Bronchial epithelial cell (primary cell): ENCODE results near the gene RHOF. TPM values are rescaled to one million over a fixed set of nuclear protein-coding genes. Genes with fewer than 3 reads are reported as not detected.

Experiments used
- DNase-seq: peaks from one replicate; pipeline ENCODE4 v3.0.0-alpha.2; 2010; ENCODE audit warnings: low read depth
- FAIRE-seq: peaks from 2 replicates; lab custom pipeline; 2011; peaks lifted over from hg19 to GRCh38; lab: Jason Lieb, UNC
- H3K27me3 ChIP-seq: 2 replicates; pipeline ENCODE4 v1.5.1; 2011; ENCODE audit warnings: low read length; ENCODE audit not compliant: control insufficient read depth, insufficient read depth
- H3K36me3 ChIP-seq: 2 replicates; pipeline ENCODE4 v1.5.1; 2011; ENCODE audit warnings: low read length; ENCODE audit not compliant: control insufficient read depth, insufficient read depth
- H3K4me3 ChIP-seq: 2 replicates; pipeline ENCODE4 v1.5.1; 2011; ENCODE audit warnings: mild to moderate bottlenecking, low read depth, low read length, control low read depth
- CTCF ChIP-seq: IDR thresholded peaks from 2 replicates; pipeline ENCODE4 v1.5.1; 2011; ENCODE audit warnings: mild to moderate bottlenecking, moderate library complexity, low read length, control low read depth, inconsistent platforms; ENCODE audit not compliant: insufficient read depth, severe bottlenecking
- total RNA-seq: library from RNA; depleted of rRNA; stranded (reverse); fragments of >200 nt; gene quantifications from 2 replicates; pipeline ENCODE4 v1.2.1, GENCODE V29; 2014

RHOF gene
- total RNA-seq, 1 donor from 2014 or later = 15.5 TPM

- Histone ChIP-seq H3K4me3 (peak overlapping the region; percentile 7), H3K36me3 (peaks cover 11% of the 10 kb centered on the region), H3K27me3 (no peaks in the 10 kb centered on the region)
- no peak for DNase-seq
- peak; percentile 27 for TF ChIP-seq CTCF
- no peak for FAIRE-seq
Observed at GRCh38 chr12:121796855-121797751, 3.6 kb upstream of the RHOF start.

- H3K36me3 ChIP-seq = peaks cover 11% of the 10 kb centered on the region
- no peak for FAIRE-seq
- H3K27me3 ChIP-seq = no peaks in the 10 kb centered on the region
- no peak overlapping the region for H3K4me3 ChIP-seq
- peak; percentile 71 for DNase-seq
- peak; percentile 96 for TF ChIP-seq CTCF
Observed at GRCh38 chr12:121795034-121795968, 1.8 kb upstream of the RHOF start.

- Histone ChIP-seq H3K36me3 (peaks cover 11% of the 10 kb centered on the region), H3K4me3 (no peak overlapping the region), H3K27me3 (no peaks in the 10 kb centered on the region)
- TF ChIP-seq CTCF = no peak
- FAIRE-seq (no peak), DNase-seq (no peak)
Observed at GRCh38 chr12:121794534-121795033, 1.1 kb upstream of the RHOF start.

- H3K36me3 ChIP-seq = peaks cover 11% of the 10 kb centered on the region
- peak; percentile 81 for DNase-seq
- FAIRE-seq = no peak
- H3K4me3 ChIP-seq = peak overlapping the region; percentile 50
- TF ChIP-seq CTCF = peak; percentile 100
- no peaks in the 10 kb centered on the region for H3K27me3 ChIP-seq
Observed at GRCh38 chr12:121793838-121794533, 498 bp upstream of the RHOF start.
